Posterior vena cava (tissue), 2 donors: ENCODE results near the gene MCTP2. TPM values are rescaled to one million over a fixed set of nuclear protein-coding genes. Genes with fewer than 3 reads are reported as not detected.
A peak's percentile ranks its signal among the peaks of the same experiment; 100 is the strongest.
"Not testable (repeated sequence)": the region's sequence is repeated elsewhere in the genome, so short reads cannot be mapped to it uniquely, and the experiment has no call there.

Experiments used
- DNase-seq: peaks from one replicate; pipeline ENCODE4 v3.0.0-alpha.2; 2020; ENCODE audit warnings: low spot score
- intact Hi-C, 2 donors: fragments of 100-400 bp; cut with DNase I; formaldehyde crosslinking; loops; one replicate each; pipeline versions ENCODE4 v1.14.1 to v1.14.2; 2022 to 2023
- total RNA-seq, 2 donors: library from RNA; stranded (reverse); fragmentation: NEBNext Ultra II Directional; extraction: Animal tissue kit (Norgen Biotek cat#: 25700); gene quantifications; one replicate each; pipeline ENCODE4 v1.2.1, GENCODE V29; 2021
- donor health status: DM: yes; HTN: yes; CAD: no.
- donor health status: DM: yes; HTN: yes; CAD: no.

MCTP2 gene
- total RNA-seq, 2 donors from 2014 or later: 3.7 to 8.2 TPM

DNA sequence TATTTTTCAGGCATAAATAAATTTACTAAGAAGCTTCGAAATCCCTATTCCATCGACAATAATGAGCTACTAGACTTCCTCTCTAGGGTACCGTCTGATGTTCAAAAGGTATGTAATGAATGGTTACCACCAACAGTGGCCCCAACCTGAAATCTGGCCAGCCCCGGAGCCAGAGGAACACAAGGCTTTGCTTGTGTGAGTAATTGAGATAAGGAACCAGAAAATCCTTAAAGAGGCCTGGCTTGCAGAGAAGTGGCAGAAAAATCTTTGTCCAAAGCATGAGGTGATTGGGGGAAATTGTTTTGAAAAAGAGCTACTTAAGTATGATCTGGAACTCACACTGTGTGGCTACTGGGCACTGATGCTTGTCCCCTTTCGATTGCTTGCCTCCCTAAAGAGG is 245.3 kb downstream of the MCTP2 start:
- intact Hi-C loops: no loop called here
- DNase-seq: no peak

DNA sequence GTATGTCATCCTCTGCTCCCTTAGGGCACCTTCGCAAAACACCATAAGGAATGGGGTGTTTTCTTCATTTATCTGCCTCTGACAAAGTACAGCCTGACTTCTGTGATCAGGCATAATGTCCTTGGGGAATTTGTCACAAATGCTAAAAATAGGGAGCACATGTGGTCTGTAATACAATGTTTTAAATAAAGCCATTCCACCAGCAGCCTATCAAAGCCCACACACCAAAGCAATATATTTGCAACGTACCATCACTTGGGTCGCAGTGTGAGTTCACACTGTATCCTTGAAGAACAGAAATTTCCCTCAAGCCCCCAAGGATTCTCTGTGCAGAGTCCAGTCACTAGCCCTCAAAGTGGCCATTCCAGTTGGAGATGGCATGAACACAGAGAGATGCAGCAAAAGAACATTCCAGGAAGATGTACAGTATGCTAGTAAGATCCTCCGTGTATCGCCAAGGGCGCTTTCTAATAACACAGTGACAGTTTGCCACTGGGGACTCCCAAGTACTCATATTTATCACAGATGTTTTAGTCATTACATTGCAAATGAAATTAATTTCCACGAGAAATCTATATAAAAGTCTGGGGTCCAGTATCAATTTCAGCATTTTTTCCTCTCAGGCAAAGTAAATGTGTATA is 246.7 kb downstream of the MCTP2 start:
- DNase-seq: no peak
- intact Hi-C loops: no loop called here

DNA sequence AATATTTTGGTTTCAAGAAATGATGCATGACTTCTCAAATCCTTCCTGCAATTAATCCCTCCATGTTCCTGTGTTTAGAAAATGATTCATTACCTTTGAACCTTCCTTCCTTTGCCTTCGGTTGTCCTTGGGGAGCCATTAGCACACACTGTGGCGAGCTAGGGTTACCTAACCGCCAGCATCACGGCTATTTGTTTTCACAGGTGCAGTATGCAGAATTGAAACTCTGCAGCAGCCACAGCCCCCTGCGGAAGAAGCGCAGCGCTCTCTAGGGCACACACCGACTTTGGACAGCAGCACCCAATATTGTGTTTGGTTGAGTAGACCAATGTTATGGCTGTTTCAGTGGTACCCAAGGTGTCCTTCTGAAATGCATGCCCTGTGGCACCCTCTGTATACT is 247.4 kb downstream of the MCTP2 start:
- intact Hi-C loops: no loop called here

DNA sequence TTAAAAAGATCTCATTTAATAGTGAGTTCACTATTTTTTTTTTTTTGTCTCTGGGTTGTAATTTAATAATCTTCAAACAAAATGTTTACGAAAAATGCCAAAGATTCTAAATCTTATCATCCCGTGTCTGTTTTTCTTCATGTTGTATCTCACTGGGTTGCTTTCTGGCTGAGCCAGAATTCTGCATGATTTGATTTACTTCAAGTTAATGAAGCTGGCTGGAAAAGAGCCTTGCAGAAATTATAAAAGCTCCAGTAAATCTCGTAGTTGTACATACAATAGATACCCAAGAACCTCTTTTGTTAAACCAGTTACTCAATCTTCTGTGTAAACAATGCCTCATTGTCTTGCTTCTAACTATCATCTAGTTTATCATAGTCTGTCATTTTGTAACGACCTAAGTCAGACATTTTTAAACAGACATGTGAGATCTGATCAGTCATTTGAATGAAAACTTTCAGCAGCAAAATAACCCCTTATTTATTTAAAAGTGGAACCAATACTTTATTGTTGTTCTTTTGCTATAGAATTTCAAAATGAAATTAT is 249.0 kb downstream of the MCTP2 start:
- intact Hi-C loops: no loop called here
- no peak for DNase-seq

More for the DNA sequence above, 247.4 kb downstream of the MCTP2 start:
- DNase-seq: no peak

DNA sequence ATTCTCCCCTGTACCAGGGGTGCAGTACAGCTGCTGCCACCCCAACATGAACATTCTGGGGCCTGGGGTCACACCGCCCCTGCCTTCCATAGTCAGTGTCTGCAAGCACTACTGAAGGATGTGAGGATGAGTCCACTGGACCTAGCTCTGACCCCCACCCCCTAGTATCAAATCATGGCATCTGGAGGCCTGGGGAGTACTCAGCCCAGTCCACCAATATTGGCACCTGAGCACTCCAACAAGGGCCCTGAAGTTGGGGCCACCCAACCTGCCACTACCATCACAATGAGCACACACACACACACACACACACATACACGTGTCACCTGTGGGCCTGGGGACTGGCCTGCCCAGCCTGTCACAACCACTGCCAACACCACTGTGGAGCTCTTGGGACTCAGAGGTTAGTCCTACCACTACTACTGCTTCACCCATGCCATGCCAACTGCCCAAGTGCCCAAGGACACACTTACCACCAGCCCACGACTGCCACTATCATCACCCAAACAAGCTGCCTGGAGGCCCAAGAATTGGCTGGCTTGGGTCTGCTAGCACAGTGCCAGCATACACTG is 253.9 kb downstream of the MCTP2 start:
- intact Hi-C loops: no loop called here

DNA sequence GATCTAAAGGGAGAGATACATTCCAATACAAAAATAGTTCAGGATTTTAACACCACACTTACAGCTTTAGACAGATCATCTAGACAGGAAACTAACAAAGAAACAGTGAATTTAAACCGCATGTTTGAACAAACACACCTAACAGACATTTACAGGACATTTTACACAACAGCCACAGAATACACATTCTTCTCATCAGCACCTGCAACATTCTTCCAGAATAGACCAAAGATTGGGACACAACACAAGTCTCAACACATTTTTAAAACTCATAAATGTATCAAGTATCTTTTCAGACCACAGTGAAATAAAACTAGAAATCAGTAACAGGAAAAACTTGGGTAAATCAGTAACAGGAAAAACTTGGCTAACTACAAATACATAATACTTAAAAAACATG is 256.3 kb downstream of the MCTP2 start:
- intact Hi-C loops: no loop called here
- DNase-seq: no peak

More for the DNA sequence above, 253.9 kb downstream of the MCTP2 start:
- no peak for DNase-seq

DNA sequence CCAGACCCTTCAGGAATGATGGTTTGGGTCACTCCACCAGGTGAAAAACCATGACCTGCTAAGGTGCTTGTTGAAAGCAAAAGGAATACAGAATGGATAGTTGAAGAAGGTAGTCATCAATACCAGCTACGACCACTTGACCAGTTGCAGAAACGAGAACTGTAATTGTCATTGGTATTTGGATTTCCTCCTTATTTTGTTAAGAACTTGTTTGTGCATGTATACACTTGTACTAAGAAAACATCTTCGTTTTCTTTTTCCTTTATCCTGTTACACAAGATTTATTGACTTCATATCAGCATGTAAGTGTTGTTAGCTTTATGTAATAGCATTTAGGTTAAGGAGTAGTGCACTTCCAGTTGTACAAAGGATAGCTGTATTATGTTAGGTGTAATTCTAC is 261.8 kb downstream of the MCTP2 start:
- intact Hi-C loops: no loop called here

DNA sequence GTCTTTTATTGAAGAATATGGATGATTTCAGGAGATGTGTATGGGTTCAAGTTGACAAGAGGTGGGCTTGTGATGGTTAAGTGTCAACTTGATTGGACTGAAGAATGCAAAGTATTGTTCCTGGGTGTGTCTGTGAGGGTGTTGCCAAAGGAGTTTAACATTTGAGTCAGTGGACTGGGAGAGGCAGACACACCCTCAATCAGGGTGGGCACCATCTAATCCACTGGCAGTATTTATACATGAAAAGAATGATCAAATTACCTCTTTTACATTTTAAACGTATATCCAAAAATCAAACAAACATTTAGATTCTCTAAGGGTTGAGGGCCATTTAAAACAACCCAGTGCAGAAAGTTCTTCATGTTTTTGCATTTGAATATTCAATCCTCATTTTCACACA is 262.2 kb downstream of the MCTP2 start:
- DNase-seq, intact Hi-C loops: not testable (repeated sequence)

More for the DNA sequence above, 261.8 kb downstream of the MCTP2 start:
- DNase-seq: no peak

DNA sequence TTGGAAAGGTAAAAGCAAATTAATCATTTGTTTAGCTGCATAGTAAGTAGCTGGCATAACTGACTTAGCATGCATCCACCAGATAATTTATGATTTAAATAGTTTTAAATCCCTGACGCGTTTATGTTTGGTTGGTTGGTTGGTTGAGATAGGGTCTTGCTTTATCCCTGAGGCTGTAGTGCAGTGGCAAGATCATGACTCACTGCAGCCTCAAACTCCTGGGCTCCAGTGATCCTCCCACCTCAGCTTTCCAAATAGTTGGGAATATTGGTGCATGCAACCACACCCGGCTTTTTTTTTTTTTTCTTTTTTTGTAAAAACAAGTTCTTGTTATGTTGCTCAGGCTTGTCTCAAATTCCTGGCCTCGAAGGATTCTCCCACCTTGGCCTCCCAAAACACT is 263.4 kb downstream of the MCTP2 start:
- intact Hi-C loops: no loop called here
- DNase-seq: no peak

DNA sequence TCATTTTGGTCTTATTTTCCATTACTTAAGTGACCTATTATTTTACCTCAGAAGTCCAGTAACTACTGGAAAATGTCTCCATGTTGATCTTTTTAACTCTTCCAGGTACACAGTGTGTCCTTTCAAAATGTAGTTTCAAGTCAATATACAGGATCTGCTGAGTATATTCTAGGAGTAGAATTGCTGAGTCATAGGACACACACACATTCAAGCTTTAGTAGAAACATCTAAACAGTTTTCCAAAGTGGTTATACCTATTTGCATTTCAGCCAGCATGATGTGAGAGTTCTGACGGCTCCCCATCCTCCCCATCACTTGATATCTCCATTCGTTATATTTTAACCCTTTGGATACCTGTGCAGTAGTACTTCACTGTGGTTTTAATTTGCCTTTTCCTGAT is 271.9 kb downstream of the MCTP2 start:
- intact Hi-C loops: no loop called here
- no peak for DNase-seq

DNA sequence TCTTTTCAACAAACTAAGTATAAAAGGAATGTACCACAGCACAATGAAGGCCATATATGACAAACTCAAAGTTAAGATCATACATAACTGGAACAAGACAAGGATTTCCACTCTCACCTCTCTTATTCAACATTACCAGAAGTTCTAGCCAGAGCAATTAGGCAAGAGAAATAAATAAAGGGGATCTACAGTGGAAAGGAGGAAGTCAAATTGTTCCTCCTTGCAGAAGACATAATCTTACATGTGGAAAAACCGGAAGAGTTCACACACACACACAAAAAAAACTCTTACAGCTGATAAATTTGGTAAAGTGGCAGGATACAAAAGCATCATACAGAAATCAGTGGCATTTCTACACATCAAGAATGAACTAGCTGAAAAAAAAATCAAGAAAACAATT is 277.9 kb downstream of the MCTP2 start:
- intact Hi-C loops: no loop called here
- no peak for DNase-seq

DNA sequence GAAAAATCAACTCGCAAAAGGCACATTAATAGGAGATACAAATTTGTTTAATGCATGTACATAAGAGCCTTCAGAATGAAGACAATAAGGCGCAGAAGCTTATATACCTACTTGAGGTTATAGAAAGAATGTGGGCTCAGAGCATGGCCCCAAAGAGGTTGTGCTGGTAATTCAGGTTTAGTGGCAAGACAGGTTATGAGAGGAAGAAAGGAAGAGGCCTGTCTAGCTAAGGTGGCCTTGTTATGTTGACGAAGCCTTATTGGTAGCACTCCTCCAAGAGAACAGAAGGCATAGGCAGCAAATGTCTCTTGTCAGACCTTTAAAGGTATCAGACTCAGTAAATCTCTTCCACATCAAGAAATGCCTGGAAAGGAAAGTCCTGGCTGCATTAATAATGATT is 290.8 kb downstream of the MCTP2 start:
- no peak for DNase-seq
- intact Hi-C loops: no loop called here

DNA sequence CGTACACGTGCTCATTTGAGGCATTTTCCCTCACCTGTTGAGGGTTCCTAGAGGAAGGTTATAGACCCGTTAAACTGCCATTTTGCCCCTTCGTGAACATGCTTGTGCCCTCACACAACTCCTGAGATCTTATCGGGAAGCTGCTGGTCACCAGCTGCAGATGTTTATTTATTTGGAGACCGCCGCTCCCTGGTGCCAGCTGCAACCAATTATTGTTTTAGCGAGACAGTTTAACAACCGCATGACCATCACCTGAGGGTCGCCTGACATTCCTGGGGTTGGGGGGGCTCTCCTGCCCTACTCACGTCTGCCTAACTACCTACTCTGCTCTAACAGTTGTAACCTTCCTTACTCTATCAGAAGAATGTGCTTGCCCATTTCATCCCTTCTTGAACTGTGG is 292.5 kb downstream of the MCTP2 start:
- intact Hi-C loops: no loop called here
- peak; percentile 72 for DNase-seq

DNA sequence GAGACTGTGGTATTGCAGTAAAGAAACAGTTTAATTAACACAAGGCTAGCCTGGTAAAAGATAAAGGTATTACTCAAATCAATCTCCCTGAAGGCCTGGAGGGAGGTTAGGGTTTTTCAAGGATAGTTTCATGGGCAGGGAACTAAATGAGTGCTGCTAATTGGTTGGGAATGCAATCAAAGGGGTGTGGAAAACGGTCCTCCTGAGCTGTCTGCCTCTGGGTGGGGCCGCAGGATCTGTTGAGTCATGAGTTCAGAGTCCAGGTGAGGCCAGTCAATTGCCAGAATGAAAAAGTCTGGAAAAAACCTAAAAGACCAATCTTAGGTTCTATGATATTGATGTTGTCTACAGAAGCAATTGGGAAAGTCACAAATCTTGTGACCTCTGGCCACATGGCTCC is 293.2 kb downstream of the MCTP2 start:
- intact Hi-C loops: no loop called here
- DNase-seq: no peak

DNA sequence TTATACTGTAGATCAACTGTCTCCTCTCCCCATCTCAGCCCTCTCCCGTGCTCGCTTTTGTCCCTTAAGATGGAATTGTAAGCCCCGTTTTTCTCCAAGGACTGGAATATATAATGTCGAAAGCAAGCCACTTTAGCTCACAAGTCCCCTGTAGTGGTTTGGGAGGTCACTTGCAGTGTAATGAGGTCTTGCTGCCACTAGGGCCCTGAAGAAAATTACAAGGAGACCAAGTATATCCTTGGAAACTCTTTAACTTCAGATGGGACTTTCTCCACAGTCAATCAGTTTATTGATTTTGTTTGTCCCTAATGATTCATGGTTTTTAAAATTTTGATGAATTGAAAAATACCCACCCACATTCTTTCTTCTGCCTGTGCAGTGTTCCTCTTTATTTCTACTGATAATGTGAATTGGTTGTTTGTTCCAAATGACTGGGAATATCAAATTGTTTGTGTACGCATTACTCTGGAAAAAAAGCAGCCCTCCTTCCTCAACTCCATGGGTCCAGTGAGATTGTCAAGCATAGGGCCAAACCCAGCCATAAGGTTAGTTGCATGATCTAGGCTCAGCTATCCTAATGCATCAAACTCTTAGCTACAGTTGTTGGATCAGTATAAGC is 294.8 kb downstream of the MCTP2 start:
- intact Hi-C loops: no loop called here
- DNase-seq: no peak

DNA sequence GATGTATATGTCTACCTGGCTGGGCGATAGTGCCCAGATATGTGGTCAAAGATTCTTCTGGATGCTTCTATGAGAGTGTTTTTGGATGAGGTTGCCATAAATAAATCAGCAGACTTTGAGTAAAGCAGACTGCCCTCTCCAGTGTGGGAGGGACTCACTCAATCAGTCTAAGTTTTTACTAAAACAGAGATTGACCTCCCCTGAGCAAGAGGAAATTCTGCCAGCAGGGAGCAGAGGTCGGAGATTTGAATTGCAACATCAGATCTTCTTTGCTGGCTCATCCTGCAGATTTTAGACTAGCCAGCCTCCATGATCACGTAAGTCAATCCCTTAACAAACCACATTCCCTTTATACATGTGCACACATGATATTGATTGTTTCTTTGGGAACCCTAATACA is 300.9 kb downstream of the MCTP2 start:
- no peak for DNase-seq
- intact Hi-C loops: no loop called here
